Fibroblast of pulmonary artery (primary cell): Measurements from ENCODE around the gene ARV1.
"Not testable (repeated sequence)": the region's sequence is repeated elsewhere in the genome, so short reads cannot be mapped to it uniquely, and the experiment has no call there.

Experiments used
- DNase-seq: peaks from one replicate; pipeline ENCODE4 v3.0.0-alpha.2; 2010; ENCODE audit warnings: low read depth
- H3K4me3 ChIP-seq: replicated peaks from 2 replicates; pipeline ENCODE4 v1.5.1; 2011; ENCODE audit warnings: low read depth, mild to moderate bottlenecking, control low read depth, low read length, moderate library complexity
- CTCF ChIP-seq: IDR thresholded peaks from 2 replicates; pipeline ENCODE4 v1.5.1; 2011; ENCODE audit warnings: mild to moderate bottlenecking, control low read depth, low read length, inconsistent platforms; ENCODE audit errors: missing control alignments

The ARV1 gene

GRCh38 chr1:231023150-231023549, 44.3 kb downstream of the ARV1 start:
- TF ChIP-seq CTCF, result no peak
- no peak for DNase-seq
- H3K4me3 ChIP-seq, result no peak overlapping the region

GRCh38 chr1:231026576-231026975, 47.7 kb downstream of the ARV1 start:
- no peak overlapping the region for H3K4me3 ChIP-seq
- no peak for TF ChIP-seq CTCF
- DNase-seq, result no peak

- no peak for TF ChIP-seq CTCF
These were observed 48.4 kb downstream of the ARV1 start for GRCh38 chr1:231027136-231027925.

GRCh38 chr1:231027971-231028370, 49.1 kb downstream of the ARV1 start:
- TF ChIP-seq CTCF, result no peak
- no peak for DNase-seq
- H3K4me3 ChIP-seq, result no peak overlapping the region

More at GRCh38 chr1:231027136-231027925, 48.4 kb downstream of the ARV1 start:
- no peak overlapping the region for H3K4me3 ChIP-seq
- DNase-seq, result no peak

- DNase-seq, result no peak
- no peak for TF ChIP-seq CTCF
- H3K4me3 ChIP-seq, result no peak overlapping the region
These were observed 49.8 kb downstream of the ARV1 start for GRCh38 chr1:231028682-231029081.

- H3K4me3 ChIP-seq, DNase-seq: not testable (repeated sequence)
These were observed 50.4 kb downstream of the ARV1 start for GRCh38 chr1:231029247-231029646.

GRCh38 chr1:231029841-231030240, 50.9 kb downstream of the ARV1 start:
- no peak for DNase-seq
- H3K4me3 ChIP-seq, result no peak overlapping the region
- TF ChIP-seq CTCF, result no peak
